C1 segment of cervical spinal cord (tissue), 14 donors: ENCODE measurements around the gene CCDC38.
"Not testable (repeated sequence)": the region's sequence is repeated elsewhere in the genome, so short reads cannot be mapped to it uniquely, and the experiment has no call there.

Experiments used
- DNase-seq, 14 donors: peaks; one replicate each; lab custom pipeline; 2025; lab: John Stamatoyannopoulos, UW

The CCDC38 gene

DNA sequence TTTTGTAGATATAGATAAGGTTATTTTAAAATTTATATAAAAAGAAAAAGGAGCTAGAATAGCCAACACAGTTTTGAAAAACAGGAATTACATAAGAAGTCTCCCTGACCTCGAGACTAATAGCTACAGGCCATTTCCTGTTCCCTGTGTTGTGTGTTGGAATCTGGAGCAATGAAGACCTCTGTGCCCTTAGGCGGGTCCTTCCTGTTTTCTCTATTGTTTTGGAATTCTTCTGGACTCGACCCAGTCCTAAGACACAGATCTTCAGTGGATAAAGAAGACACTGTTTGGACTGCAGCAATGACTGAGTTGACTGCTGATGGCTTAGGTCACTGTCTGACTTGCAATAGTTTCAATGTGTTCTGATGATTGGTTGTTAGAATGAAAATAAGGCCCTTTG is 57.4 kb downstream of the CCDC38 start:
- no peak for DNase-seq

- no peak for DNase-seq
These were observed 59.5 kb downstream of the CCDC38 start for GRCh38 chr12:95882873-95883272.

GRCh38 chr12:95882080-95882479 is 60.3 kb downstream of the CCDC38 start:
- no peak for DNase-seq

- DNase-seq, result no peak
These were observed 61.0 kb downstream of the CCDC38 start for GRCh38 chr12:95881331-95881955.

- DNase-seq, result no peak
These were observed 61.5 kb downstream of the CCDC38 start for GRCh38 chr12:95880895-95881294.

- DNase-seq, result no peak
These were observed 64.8 kb downstream of the CCDC38 start for GRCh38 chr12:95877622-95878021.

DNA sequence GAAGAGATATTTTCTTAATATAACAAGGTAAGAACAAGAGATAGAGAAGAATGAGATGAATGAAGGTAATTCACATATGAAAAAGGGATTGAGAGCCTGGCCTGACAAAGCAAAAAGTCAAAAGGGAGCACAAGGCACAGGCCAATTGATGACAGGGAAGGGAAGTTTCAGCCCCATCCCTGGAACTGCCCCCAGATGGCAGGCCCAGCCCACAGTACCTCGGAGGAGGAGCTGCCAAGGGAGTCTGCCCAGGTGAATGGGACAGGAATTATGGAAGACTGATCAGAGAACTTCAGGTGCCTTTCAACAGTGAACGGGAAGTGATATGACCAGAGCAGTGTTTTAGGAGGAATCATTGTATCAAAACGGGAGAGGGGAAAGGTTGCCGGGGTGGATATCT is 68.0 kb downstream of the CCDC38 start:
- DNase-seq, result no peak

- no peak for DNase-seq
These were observed 71.5 kb downstream of the CCDC38 start for GRCh38 chr12:95870897-95871296.

GRCh38 chr12:95863337-95863736 is 79.1 kb downstream of the CCDC38 start:
- DNase-seq, result no peak

GRCh38 chr12:95862038-95862437 is 80.4 kb downstream of the CCDC38 start:
- DNase-seq, result no peak

DNA sequence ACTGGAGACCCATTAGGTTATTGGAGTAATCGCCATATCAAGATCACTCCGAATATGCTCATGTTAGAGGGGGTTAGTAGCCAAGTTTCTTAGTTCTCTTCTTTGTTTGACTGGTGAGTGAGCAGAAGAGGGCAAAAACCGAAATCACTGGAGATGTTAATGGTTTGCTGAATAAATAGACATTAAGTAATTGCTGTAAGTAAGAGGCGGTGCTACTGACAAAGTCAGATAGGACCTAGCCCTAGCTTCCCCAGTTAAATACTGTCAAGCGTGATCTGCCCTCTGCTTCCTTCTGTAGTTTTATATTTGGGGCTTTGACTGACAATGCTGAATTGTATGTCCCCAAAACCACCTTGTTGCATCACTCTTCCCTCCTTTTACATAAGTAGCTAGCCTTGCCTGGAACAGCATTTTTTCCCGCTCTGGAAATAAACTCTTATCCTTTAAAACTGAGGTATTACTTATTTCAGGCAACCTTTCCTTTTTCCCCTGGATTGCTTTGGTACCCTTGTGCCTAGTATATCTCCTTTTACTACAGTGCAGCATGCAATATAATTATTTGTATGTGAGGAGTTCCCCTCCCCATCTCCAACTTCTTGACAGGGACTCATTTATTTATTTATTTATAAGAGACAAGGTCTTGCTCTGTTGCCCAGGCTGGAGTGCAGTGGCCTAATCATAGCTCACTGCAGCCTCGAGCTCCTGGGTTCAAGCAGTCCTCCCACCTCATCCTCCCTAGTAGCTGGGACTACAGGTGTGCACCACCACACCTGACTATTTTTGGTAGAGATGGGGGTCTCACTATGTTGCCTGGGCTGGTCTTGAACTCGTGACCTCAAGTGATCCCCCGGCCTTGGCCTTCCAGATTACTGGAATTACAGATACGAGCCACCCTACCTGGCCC is 82.2 kb downstream of the CCDC38 start:
- DNase-seq, result no peak

DNA sequence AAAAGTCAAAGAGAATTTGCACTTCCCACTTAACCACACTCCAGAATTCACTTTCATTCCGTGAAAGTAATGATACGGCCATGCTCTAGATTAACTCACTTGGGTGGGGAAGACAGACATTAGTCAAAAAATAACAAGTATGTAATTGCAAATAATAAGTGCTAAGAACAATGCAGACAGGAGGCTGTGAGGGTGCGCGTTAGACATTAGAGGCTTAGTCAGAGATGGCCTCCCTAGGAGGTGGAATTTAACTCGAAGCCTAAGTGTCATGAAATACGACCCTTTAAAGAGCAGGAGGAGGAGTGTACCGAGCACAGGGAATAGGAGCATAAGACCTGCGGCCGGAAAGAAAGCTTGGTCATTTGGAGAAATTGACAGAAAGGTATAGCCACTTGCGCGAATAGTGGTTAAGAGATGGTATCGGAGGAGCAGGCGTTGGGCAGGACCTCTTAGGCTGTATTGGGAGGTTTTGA is 83.0 kb downstream of the CCDC38 start:
- DNase-seq, result no peak

DNA sequence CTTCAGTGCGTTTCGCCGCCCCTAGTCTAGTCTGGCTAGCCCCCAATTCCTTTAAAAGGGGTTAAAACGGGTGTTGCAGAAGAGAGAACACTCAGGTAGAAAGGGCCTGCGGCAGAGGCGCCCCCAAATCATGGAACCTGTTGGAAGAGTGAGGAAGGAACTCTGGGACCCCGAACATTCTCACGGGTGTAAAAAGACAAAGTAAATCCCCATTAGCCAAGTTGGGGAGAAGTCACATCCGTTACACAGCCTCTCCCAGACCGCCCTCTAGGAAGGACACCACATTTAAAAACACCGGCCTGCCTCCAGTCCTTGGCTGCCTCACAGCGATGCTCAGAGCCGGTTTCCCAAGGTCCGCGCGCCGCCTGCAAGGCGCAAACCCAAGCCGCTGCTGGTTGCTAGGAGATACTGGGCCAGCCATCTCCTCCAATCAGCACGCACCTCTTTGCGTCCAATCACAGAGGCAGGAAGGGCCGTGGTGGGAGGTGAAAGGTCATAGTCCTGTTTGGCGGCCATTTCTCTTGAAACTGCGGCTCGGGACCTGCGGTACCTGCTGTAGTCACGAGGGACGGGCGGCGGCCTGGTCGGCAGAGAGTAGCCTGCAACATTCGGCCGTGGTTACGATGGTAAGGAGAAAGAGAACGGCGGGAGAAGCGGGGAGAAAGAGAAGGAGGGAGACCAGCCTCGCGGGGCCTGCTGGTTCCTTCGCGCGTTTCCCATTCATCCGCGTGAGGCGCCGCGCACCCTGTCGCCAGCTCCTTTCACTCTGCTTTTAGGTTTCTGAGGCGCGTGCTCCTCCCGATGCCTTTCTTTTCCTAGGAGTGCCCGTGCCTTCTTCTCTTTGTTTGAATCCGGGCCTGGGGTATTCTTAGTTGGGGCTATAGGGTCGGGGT is 83.7 kb downstream of the CCDC38 start, which contains the start of gene SNRPF:
TSS of gene SNRPF (plus strand) at position 502 of the 893 bp plus-strand sequence. CDS start at position 624, 122 bp downstream.
- DNase-seq, result peak; percentile 56 to 95 (median 92)

GRCh38 chr12:95857799-95858198 is 84.6 kb downstream of the CCDC38 start:
- no peak for DNase-seq

GRCh38 chr12:95857156-95857555 is 85.3 kb downstream of the CCDC38 start:
- DNase-seq, result no peak

- no peak for DNase-seq
These were observed 90.3 kb downstream of the CCDC38 start for GRCh38 chr12:95852133-95852532.

GRCh38 chr12:95851606-95852005 is 90.8 kb downstream of the CCDC38 start:
- no peak for DNase-seq

DNA sequence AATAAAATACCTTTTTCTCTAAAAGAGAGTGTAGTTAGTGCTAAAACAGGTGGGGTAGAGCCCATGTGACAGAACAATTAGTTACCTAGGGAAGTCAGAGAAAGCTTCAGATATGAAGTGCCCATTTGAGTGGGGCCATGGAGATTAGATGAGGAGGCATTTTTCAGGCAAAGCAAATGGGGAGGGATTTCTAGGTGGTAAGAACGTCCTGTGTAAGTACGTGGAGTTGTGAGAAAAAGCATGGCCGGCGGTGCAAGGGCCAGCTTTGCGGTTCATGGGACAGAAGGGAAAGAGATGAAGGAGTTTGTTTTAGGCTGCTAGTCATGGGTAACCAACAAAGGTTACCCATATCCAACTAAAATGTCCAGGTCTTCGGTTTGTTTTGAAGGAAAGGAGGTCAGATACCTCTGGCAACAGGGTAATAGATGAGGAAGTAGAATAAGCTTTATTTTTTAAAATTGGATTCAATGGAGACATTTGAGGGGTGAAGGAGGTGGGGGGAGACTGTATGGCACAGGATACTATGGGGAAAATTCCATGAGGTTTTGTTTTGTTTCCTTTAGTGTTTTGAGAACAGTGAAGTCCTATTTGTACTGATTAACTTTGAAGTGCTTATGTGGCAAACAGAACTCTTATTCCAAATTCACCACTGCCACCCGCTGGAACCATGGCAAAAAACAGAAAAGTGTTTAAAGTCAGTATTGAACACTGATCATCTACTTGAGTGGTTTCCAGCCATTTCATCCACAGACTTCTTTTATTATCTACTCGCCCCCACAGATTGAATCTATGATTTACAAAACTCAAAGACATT is 93.6 kb downstream of the CCDC38 start:
- no peak for DNase-seq

- DNase-seq, result not testable (repeated sequence)
These were observed 100.0 kb downstream of the CCDC38 start for GRCh38 chr12:95842426-95842825.

GRCh38 chr12:95838125-95838524 is 104.3 kb downstream of the CCDC38 start:
- no peak for DNase-seq
